ENCODE results near the gene RBM20. TPM values are rescaled to one million over a fixed set of nuclear protein-coding genes. Genes with fewer than 3 reads are reported as not detected.

Gene RBM20
- total RNA-seq, 1 donor from 2014 or later: 0.32 TPM

DNA sequence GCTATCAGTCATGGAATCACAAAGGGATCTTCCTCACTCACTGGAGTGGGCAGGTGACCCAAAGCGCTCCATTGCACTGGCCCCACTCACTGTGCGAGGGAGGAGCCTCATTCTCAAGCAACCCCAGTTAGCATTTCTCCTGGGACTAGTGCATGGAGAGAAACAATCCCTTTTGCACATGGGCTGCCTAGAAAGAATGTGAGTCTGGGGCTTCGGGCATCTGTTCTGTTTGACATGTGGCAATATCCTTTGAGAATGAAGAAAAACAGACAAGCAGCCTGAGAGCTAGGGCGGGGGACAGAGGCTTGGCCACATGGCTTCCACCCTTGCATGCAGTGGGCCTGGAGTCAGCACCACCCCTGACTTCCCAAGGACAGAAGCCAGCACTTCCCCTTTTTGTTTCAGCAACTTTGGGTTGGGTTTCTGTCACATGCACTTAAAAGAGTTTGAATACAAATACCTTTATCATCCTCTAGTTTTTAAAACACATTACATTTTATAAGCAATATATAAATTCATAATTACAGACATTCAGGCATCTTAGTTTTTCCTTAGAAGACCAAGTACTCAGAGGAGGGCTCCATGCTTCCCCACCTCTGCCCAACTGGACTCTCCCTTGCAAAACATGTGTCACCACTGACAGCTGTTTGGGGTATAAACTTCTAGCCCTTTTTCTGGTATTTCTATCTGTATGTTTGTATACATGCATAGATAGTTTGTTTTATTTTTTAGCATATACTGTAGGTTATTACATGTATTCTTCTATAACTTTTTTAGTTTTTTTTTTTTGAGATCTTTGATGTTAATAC lies 73.8 kb downstream of the RBM20 start:
- no peak for DNase-seq (ENCODE audit: low spot score)
- H3K27ac ChIP-seq: no peak overlapping the region
- Mint-ChIP-seq H3K4me3 (no peak overlapping the region), H3K27me3 (ENCODE audit: insufficient read depth, low read depth) (peaks cover 9% of the 10 kb centered on the region), H3K36me3 (no peaks in the 10 kb centered on the region), H3K4me1 (peaks cover 4% of the 10 kb centered on the region), H3K9me3 (peaks cover 2% of the 10 kb centered on the region), H3K27ac (no peak overlapping the region)
- no peaks in the 10 kb centered on the region for H3K36me3 ChIP-seq
- no peaks in the 10 kb centered on the region for H4K20me1 ChIP-seq (ENCODE audit: low read depth)
- no peak overlapping the region for H3K4me2 ChIP-seq
- H3K27me3 ChIP-seq: no peaks in the 10 kb centered on the region
- no peak overlapping the region for H3K9ac ChIP-seq
- H2AFZ ChIP-seq (replicated peaks): no peak overlapping the region
- H3K4me1 ChIP-seq: no peaks in the 10 kb centered on the region
- H3K79me2 ChIP-seq (ENCODE audit: low read depth): no peaks in the 10 kb centered on the region
- TF ChIP-seq EZH2 (IDR thresholded peaks at IDR 0.05): no peak
- TF ChIP-seq, protein P1, sequence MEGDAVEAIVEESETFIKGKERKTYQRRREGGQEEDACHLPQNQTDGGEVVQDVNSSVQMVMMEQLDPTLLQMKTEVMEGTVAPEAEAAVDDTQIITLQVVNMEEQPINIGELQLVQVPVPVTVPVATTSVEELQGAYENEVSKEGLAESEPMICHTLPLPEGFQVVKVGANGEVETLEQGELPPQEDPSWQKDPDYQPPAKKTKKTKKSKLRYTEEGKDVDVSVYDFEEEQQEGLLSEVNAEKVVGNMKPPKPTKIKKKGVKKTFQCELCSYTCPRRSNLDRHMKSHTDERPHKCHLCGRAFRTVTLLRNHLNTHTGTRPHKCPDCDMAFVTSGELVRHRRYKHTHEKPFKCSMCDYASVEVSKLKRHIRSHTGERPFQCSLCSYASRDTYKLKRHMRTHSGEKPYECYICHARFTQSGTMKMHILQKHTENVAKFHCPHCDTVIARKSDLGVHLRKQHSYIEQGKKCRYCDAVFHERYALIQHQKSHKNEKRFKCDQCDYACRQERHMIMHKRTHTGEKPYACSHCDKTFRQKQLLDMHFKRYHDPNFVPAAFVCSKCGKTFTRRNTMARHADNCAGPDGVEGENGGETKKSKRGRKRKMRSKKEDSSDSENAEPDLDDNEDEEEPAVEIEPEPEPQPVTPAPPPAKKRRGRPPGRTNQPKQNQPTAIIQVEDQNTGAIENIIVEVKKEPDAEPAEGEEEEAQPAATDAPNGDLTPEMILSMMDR (IDR thresholded peaks at IDR 0.05): no peak
- TF ChIP-seq EZH2phosphoT487 (IDR thresholded peaks at IDR 0.05): no peak
- H3F3A ChIP-seq (ENCODE audit: low read depth): no peaks in the 10 kb centered on the region
- no peaks in the 10 kb centered on the region for H3K9me3 ChIP-seq (ENCODE audit: low read depth)
- no peak overlapping the region for H3K4me3 ChIP-seq

GRCh38 chr10:110721406-110722038 lies 77.4 kb downstream of the RBM20 start:
- Histone ChIP-seq H3K9me3 (ENCODE audit: low read depth) (no peaks in the 10 kb centered on the region), H3K27ac (no peak overlapping the region), H3F3A (ENCODE audit: low read depth) (no peaks in the 10 kb centered on the region), H3K9ac (no peak overlapping the region), H3K4me1 (no peaks in the 10 kb centered on the region), H2AFZ (replicated peaks) (no peak overlapping the region), H4K20me1 (ENCODE audit: low read depth) (no peaks in the 10 kb centered on the region), H3K4me3 (no peak overlapping the region), H3K4me2 (no peak overlapping the region), H3K79me2 (ENCODE audit: low read depth) (no peaks in the 10 kb centered on the region), H3K36me3 (no peaks in the 10 kb centered on the region), H3K27me3 (no peaks in the 10 kb centered on the region)
- Mint-ChIP-seq H3K36me3 (no peaks in the 10 kb centered on the region), H3K27me3 (ENCODE audit: insufficient read depth, low read depth) (peaks cover 8% of the 10 kb centered on the region), H3K27ac (no peak overlapping the region), H3K9me3 (no peaks in the 10 kb centered on the region), H3K4me1 (peaks cover 18% of the 10 kb centered on the region), H3K4me3 (no peak overlapping the region)
- no peak for TF ChIP-seq EZH2 (IDR thresholded peaks at IDR 0.05)
- TF ChIP-seq, protein P1 (IDR thresholded peaks at IDR 0.05): no peak
- DNase-seq (ENCODE audit: low spot score): no peak

DNA sequence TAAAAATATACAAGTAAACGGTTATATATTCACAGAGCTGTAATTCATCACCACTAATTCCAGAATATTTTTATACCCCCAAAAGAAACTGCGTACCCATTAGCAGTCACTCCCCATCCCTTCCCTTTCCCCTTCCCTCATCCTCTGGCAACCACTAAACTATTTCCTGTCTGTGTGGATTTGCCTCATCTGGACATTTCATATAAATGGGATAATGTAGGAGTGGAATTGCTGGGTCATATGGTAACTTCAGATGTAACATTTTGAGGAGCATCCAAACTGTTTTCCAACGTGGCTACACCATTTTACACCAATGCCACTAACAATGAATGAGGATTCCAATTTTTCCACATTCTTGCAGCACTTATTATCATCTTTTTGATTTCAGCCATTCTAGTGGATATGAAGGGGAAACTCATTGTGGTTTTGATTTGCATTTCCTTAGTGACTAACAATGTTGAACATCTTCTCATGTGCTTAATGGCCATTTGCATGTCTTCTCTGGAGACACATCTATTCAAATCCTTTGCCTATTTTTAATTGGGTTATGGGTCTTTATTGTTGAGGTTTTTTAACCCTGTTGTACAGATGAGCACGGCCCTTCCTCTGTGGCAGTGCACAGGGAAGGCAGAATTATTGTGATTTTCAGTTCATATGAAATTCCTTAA lies 79.2 kb downstream of the RBM20 start:
- Histone ChIP-seq H3K9ac (no peak overlapping the region), H3K27me3 (no peaks in the 10 kb centered on the region), H3K4me3 (no peak overlapping the region), H3K36me3 (no peaks in the 10 kb centered on the region), H3K79me2 (ENCODE audit: low read depth) (no peaks in the 10 kb centered on the region), H3K9me3 (ENCODE audit: low read depth) (no peaks in the 10 kb centered on the region), H2AFZ (replicated peaks) (no peak overlapping the region), H3K27ac (no peak overlapping the region), H3K4me1 (no peaks in the 10 kb centered on the region), H4K20me1 (ENCODE audit: low read depth) (no peaks in the 10 kb centered on the region), H3F3A (ENCODE audit: low read depth) (no peaks in the 10 kb centered on the region), H3K4me2 (no peak overlapping the region)
- no peak for DNase-seq (ENCODE audit: low spot score)
- no peaks in the 10 kb centered on the region for H3K9me3 Mint-ChIP-seq
- peaks cover 4% of the 10 kb centered on the region for H3K27me3 Mint-ChIP-seq (ENCODE audit: insufficient read depth, low read depth)
- no peaks in the 10 kb centered on the region for H3K36me3 Mint-ChIP-seq
- TF ChIP-seq, protein P1 (IDR thresholded peaks at IDR 0.05): no peak
- no peak for TF ChIP-seq EZH2phosphoT487 (IDR thresholded peaks at IDR 0.05)
- no peak for TF ChIP-seq EZH2 (IDR thresholded peaks at IDR 0.05)
- no peak overlapping the region for H3K4me3 Mint-ChIP-seq
- H3K4me1 Mint-ChIP-seq: peaks cover 14% of the 10 kb centered on the region
- no peak overlapping the region for H3K27ac Mint-ChIP-seq

Data from neural progenitor cell (in vitro differentiated cells).